GM18498 (cell line): ENCODE data around the gene G6PC2.
"Not testable (repeated sequence)": the region's sequence is repeated elsewhere in the genome, so short reads cannot be mapped to it uniquely, and the experiment has no call there.

Experiments
- ATAC-seq: cut with Tn5 transposase; IDR thresholded peaks from one replicate; pipeline ENCODE4 v1.9.1; 2021; ENCODE audit warnings: mild to moderate bottlenecking, moderate library complexity; ENCODE audit not compliant: unreplicated experiment

Gene G6PC2

GRCh38 chr2:168901003-168901402, at the start of gene G6PC2:
Gene G6PC2, plus strand, starts transcription at chr2:168901291. Its CDS starts 41 bp downstream, at chr2:168901332.
- no peak for ATAC-seq

DNA sequence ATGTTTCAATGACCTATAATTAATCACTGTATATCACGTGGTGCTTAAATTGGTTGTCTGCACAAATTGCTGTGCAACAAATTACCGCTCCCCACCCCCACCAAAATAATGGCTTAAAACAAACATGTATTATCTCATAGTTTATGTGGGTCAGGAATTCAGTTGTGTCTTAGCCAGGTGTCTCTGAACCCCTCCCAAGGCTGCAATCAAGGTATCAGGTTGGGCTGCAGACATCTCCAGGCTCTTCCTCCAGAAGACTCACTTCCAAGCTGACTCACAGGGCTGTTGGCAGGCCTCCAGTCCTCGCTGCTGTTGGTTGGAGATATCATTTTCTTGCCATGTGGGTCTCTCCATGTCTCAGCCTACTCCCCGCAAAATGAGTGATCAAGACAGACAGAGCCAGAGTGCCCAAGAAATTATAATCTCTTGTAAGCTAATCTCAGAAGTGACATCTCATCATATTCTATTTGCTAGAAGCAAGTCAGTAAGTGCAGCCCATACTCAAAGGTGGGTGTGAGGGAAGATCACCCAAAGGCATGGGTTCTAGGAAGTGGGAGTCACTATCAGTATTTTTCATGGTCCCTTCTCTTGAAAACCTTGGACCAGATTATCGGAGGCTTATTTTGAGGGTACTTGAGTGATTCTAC, 49.3 kb upstream of the G6PC2 start:
- no peak for ATAC-seq

DNA sequence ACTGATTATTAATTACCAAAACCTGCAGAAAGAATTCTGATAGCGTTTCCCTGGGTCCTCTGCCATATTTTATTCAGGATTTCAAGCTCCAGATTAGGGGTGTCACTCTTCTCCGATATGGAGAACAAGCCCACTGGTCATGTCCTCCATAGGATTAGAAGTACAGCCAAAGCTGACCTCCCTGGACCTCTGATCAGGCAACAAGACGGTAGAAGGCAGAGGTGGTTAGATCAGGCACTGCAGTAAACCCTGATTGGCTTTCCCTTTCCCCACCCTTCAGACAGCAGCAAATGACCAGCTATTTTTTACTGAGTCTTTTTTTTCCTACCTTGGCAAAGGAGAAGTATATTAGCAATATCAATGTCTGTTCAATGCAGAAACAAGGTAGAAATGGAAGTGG, 48.6 kb upstream of the G6PC2 start:
- ATAC-seq = no peak

GRCh38 chr2:168853471-168853870, 47.6 kb upstream of the G6PC2 start:
- no peak for ATAC-seq

- no peak for ATAC-seq
Observed at GRCh38 chr2:168854651-168855050, 46.4 kb upstream of the G6PC2 start.

- no peak for ATAC-seq
Observed at GRCh38 chr2:168855601-168856000, 45.5 kb upstream of the G6PC2 start.

DNA sequence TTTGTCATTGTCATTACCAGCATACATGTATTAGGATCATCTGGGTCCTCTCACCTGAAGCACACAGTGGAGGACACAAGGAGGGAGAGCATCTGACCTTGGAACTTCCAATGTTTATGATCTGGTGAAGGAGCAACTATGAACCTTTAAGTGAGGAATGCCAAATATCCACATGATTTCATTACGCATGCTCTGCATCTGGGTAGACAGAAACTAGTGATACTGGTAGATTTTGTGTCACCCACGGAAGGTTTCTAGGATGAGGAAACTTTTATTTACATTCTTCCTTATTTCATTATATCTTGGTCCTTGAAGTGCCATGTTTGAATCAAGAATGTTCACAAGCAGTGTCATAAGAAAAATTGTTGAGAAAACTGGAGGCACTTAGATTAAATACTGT, 42.9 kb upstream of the G6PC2 start:
- ATAC-seq = no peak

- ATAC-seq = not testable (repeated sequence)
Observed at GRCh38 chr2:168867164-168867563, 33.9 kb upstream of the G6PC2 start.

DNA sequence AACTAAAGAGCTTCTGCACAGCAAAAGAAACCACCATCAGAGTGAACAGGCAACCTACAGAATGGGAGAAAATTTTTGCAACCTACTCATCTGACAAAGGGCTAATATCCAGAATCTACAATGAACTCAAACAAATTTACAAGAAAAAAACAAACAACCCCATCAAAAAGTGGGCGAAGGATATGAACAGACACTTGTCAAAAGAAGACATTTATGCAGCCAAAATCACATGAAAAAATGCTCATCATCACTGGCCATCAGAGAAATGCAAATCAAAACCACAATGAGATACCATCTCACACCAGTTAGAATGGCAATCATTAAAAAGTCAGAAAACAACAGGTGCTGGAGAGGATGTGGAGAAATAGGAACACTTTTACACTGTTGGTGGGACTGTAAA, 30.7 kb upstream of the G6PC2 start:
- ATAC-seq = not testable (repeated sequence)

GRCh38 chr2:168870824-168871223, 30.3 kb upstream of the G6PC2 start:
- ATAC-seq = not testable (repeated sequence)

- ATAC-seq = no peak
Observed at GRCh38 chr2:168874368-168875054, 26.6 kb upstream of the G6PC2 start.

- not testable (repeated sequence) for ATAC-seq
Observed at GRCh38 chr2:168882163-168882562, 18.9 kb upstream of the G6PC2 start.

GRCh38 chr2:168884975-168885374, 16.1 kb upstream of the G6PC2 start:
- no peak for ATAC-seq

- no peak for ATAC-seq
Observed at GRCh38 chr2:168889635-168890005, 11.5 kb upstream of the G6PC2 start.

GRCh38 chr2:168890006-168890782, 10.9 kb upstream of the G6PC2 start, which contains the start of gene SPC25:
Gene SPC25, minus strand, starts transcription at chr2:168890430. Its CDS starts 911 bp downstream, at chr2:168889519.
- ATAC-seq = peak; percentile 100

GRCh38 chr2:168892327-168892726, 8.8 kb upstream of the G6PC2 start:
- no peak for ATAC-seq

- ATAC-seq = no peak
Observed at GRCh38 chr2:168894101-168894500, 7.0 kb upstream of the G6PC2 start.

DNA sequence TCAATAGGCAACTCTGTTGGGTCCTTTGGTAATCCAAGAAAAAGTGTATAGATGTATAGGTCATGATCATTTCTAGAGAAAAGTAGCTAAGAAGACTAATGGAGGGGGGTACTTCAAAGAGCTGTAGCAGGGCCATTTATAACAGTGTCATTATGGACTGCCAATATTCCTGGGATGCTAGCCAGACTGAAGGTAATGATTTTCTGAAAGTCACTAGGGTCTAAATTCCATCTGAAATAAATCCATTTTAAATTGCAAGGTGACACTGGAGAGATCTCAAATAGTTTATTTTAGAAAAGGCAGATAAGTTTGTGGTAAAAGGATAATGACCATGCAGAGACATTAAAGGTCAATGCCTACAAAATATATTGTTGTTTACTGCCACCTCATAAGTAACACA, 6.4 kb upstream of the G6PC2 start:
- ATAC-seq = no peak

GRCh38 chr2:168895771-168896170, 5.3 kb upstream of the G6PC2 start:
- ATAC-seq = no peak

GRCh38 chr2:168896783-168897182, 4.3 kb upstream of the G6PC2 start:
- ATAC-seq = no peak

DNA sequence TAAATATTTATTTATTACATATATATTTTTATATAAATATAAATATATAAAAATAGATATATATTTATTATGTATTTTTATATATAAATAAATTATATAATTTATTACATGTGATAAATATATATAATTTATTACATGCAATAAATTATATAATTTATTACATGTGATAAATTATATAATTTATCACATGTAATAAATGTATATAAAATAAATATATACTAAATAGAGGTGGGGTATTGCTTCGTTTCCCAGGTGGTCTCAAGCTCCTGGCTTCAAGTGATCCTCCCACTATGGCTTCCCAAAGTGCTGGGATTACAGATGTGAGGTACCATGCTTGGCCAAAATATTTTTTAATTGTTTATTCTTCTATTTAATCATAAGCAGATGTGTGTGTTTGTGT, 3.6 kb upstream of the G6PC2 start:
- no peak for ATAC-seq

DNA sequence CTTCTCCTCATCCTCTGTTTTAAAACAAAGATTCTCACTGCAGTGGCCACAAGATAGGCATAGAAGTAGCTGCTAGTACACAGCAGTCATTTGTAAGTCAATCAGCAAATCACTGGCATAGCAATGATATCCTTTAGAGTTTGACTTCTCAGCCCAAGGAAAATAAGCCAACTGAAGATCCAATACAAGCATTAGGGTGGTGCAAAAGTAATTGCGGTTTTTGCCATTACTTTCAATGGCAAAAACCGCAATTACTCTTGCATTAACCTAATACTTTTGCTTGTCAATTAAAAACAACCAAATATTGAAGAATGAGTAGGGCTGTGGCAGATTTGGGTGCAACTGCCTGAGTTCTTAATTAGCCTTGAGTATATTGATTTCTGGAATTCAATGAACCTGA, 2.8 kb downstream of the G6PC2 start:
- ATAC-seq = no peak
